Adipocyte (in vitro differentiated cells): ENCODE data around the gene BRINP3.

ENCODE experiments used
- DNase-seq: peaks from one replicate; pipeline ENCODE4 v3.0.0-alpha.2; 2015; ENCODE audit warnings: low read depth
- H3K27me3 ChIP-seq: replicated peaks from 2 replicates; pipeline ENCODE4 v1.7.0; 2013; ENCODE audit warnings: mild to moderate bottlenecking, low read length, moderate library complexity; ENCODE audit not compliant: control insufficient read depth, insufficient read depth
- H3K36me3 ChIP-seq: 2 replicates; pipeline ENCODE4 v1.7.0; 2013; ENCODE audit warnings: low read length, mild to moderate bottlenecking, moderate library complexity; ENCODE audit not compliant: control insufficient read depth, insufficient read depth, severe bottlenecking
- H3K4me1 ChIP-seq: 2 replicates; pipeline ENCODE4 v1.7.0; 2013; ENCODE audit warnings: mild to moderate bottlenecking, low read length, moderate library complexity; ENCODE audit not compliant: control insufficient read depth, insufficient read depth
- H3K4me3 ChIP-seq: 2 replicates; pipeline ENCODE4 v1.7.0; 2013; ENCODE audit warnings: mild to moderate bottlenecking, low read length, moderate library complexity
- H3K9ac ChIP-seq: 2 replicates; pipeline ENCODE4 v1.7.0; 2013; ENCODE audit warnings: mild to moderate bottlenecking, low read length, moderate library complexity
- H3K9me3 ChIP-seq: 2 replicates; pipeline ENCODE4 v1.7.0; 2013; ENCODE audit warnings: mild to moderate bottlenecking, low read length, moderate library complexity; ENCODE audit not compliant: control insufficient read depth

BRINP3 gene

GRCh38 chr1:190323530-190323929 lies 154.1 kb downstream of the BRINP3 start:
- no peak for DNase-seq
- H3K27me3 ChIP-seq = no peaks in the 10 kb centered on the region
- H3K36me3 ChIP-seq = no peaks in the 10 kb centered on the region
- H3K4me3 ChIP-seq = no peak overlapping the region
- no peak overlapping the region for H3K9ac ChIP-seq
- H3K4me1 ChIP-seq = no peaks in the 10 kb centered on the region
- H3K9me3 ChIP-seq = no peaks in the 10 kb centered on the region

- no peak for DNase-seq
- Histone ChIP-seq H3K27me3 (no peaks in the 10 kb centered on the region), H3K9ac (no peak overlapping the region), H3K4me1 (no peaks in the 10 kb centered on the region), H3K36me3 (no peaks in the 10 kb centered on the region), H3K9me3 (no peaks in the 10 kb centered on the region), H3K4me3 (no peak overlapping the region)
Observed at GRCh38 chr1:190322274-190322673, 155.4 kb downstream of the BRINP3 start.

GRCh38 chr1:190320952-190321351 lies 156.7 kb downstream of the BRINP3 start:
- no peaks in the 10 kb centered on the region for H3K27me3 ChIP-seq
- H3K4me1 ChIP-seq = no peaks in the 10 kb centered on the region
- H3K9me3 ChIP-seq = no peaks in the 10 kb centered on the region
- peak; percentile 80 for DNase-seq
- H3K4me3 ChIP-seq = no peak overlapping the region
- no peak overlapping the region for H3K9ac ChIP-seq
- no peaks in the 10 kb centered on the region for H3K36me3 ChIP-seq

DNA sequence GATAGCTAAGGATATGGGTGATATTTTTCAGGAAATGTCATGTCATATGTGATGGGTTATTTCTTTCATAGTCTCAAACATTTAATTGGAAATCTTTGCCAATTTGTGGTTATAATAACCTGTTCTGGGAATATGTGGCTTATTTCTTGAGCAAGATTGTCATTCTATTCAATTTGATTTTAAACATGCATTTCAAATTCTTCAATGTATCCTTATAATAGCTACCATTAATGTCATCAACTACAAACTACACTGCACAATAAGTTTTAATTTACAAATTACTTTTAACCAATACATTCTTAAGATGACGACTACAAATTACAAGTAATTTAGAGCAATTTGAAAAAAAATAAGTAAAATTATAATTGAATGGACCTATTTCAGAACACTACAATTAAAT lies 164.9 kb downstream of the BRINP3 start:
- Histone ChIP-seq H3K4me1 (no peaks in the 10 kb centered on the region), H3K4me3 (no peak overlapping the region), H3K9ac (no peak overlapping the region)

DNA sequence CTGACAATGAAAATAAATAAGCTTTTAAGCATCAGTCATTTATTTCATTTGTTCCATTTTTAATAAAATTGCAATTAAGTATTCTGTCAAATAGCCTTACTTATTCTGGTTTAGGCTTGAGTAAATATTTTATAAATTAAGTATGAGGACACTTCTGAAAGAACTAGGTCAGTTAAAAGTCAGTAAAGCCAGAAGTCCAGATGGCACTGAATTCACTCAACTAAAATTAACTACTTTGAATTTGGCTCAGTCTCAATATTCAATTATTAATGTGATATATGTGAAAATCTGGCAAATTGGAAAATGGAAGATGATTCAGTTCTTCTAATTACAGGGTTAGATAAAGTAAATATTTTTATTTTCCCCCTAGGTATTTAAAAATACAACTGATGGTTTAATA lies 174.2 kb downstream of the BRINP3 start:
- Histone ChIP-seq H3K27me3 (no peaks in the 10 kb centered on the region), H3K9me3 (no peaks in the 10 kb centered on the region)

More for the DNA sequence above, 164.9 kb downstream of the BRINP3 start:
- Histone ChIP-seq H3K27me3 (no peaks in the 10 kb centered on the region), H3K36me3 (no peaks in the 10 kb centered on the region), H3K9me3 (no peaks in the 10 kb centered on the region)
- no peak for DNase-seq

GRCh38 chr1:190296453-190296852 lies 181.2 kb downstream of the BRINP3 start:
- H3K36me3 ChIP-seq = no peaks in the 10 kb centered on the region
- no peak for DNase-seq
- H3K4me1 ChIP-seq = no peaks in the 10 kb centered on the region
- no peak overlapping the region for H3K9ac ChIP-seq
- H3K27me3 ChIP-seq = no peaks in the 10 kb centered on the region
- H3K9me3 ChIP-seq = peaks cover 3% of the 10 kb centered on the region
- H3K4me3 ChIP-seq = no peak overlapping the region

More for the DNA sequence above, 174.2 kb downstream of the BRINP3 start:
- Histone ChIP-seq H3K4me3 (no peak overlapping the region), H3K36me3 (no peaks in the 10 kb centered on the region), H3K4me1 (no peaks in the 10 kb centered on the region), H3K9ac (no peak overlapping the region)
- no peak for DNase-seq

DNA sequence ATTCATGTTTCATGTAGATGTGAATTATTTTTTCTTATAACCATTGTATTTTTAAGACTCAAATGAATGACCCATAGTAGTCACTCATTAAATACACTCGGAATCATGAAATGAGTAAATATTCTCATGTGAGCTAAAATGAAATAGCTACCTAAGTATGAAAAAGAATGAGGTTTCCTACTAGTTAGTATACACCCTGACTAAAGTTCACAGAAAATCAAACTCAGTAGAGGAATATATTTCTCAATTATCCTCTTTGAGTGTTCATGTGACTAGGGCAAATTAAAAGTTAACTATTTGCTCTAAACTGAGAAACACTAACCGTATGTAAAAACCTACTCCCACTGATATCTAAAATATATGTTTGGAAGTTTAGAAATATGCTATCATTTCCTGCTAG lies 187.8 kb downstream of the BRINP3 start:
- Histone ChIP-seq H3K36me3 (no peaks in the 10 kb centered on the region), H3K9ac (no peak overlapping the region), H3K9me3 (no peaks in the 10 kb centered on the region), H3K4me3 (no peak overlapping the region), H3K4me1 (no peaks in the 10 kb centered on the region), H3K27me3 (no peaks in the 10 kb centered on the region)
- no peak for DNase-seq

DNA sequence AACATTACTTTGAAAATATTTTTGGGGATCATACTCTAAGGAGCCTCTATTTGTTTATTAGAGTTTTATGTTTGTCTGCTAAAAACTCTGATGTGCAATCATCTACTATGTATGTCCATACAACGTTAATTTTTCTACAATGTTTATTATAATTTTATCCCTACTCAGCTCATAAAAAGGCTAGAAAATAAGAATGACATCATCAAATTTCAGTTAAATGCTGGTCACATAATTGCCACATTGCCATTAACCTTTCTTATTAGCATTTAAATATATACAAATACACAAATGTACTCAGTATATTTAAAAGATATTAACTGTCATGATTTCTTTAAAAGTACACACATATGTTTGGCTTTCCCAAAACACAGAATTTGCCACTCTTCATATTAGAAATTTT lies 191.6 kb downstream of the BRINP3 start:
- H3K4me3 ChIP-seq = no peak overlapping the region
- no peaks in the 10 kb centered on the region for H3K36me3 ChIP-seq
- no peaks in the 10 kb centered on the region for H3K9me3 ChIP-seq
- no peak overlapping the region for H3K9ac ChIP-seq
- DNase-seq = no peak
- no peaks in the 10 kb centered on the region for H3K4me1 ChIP-seq
- H3K27me3 ChIP-seq = no peaks in the 10 kb centered on the region

GRCh38 chr1:190277107-190277506 lies 200.6 kb downstream of the BRINP3 start:
- no peak overlapping the region for H3K9ac ChIP-seq
- H3K4me1 ChIP-seq = no peaks in the 10 kb centered on the region
- H3K4me3 ChIP-seq = no peak overlapping the region
- H3K9me3 ChIP-seq = no peaks in the 10 kb centered on the region
- H3K27me3 ChIP-seq = no peaks in the 10 kb centered on the region
- no peak for DNase-seq
- no peaks in the 10 kb centered on the region for H3K36me3 ChIP-seq

- Histone ChIP-seq H3K4me3 (no peak overlapping the region), H3K36me3 (no peaks in the 10 kb centered on the region)
Observed at GRCh38 chr1:190274721-190275120, 202.9 kb downstream of the BRINP3 start.

DNA sequence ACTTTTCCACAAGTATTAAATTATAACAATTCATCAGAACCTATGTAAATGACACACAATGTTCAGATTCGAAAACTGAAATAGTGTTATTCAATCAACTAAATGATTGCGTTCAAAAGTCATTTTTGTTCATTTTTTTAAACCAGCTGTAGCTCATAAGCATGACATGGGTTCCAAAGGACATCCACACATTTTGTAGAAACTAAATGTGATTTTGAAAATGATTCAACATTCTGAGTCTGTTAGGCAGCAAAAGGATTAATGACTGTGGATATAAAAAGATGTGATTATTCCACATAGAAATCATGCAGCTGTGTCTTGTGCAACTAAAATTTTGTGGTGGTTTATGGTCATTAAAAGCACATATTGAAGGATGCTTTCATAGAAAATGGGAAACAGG lies 204.5 kb downstream of the BRINP3 start:
- no peaks in the 10 kb centered on the region for H3K9me3 ChIP-seq
- no peaks in the 10 kb centered on the region for H3K4me1 ChIP-seq
- H3K4me3 ChIP-seq = no peak overlapping the region
- no peak overlapping the region for H3K9ac ChIP-seq
- H3K36me3 ChIP-seq = no peaks in the 10 kb centered on the region
- H3K27me3 ChIP-seq = no peaks in the 10 kb centered on the region
- DNase-seq = no peak

More at GRCh38 chr1:190274721-190275120, 202.9 kb downstream of the BRINP3 start:
- no peaks in the 10 kb centered on the region for H3K4me1 ChIP-seq
- H3K27me3 ChIP-seq = no peaks in the 10 kb centered on the region
- H3K9me3 ChIP-seq = no peaks in the 10 kb centered on the region
- DNase-seq = peak; percentile 43
- no peak overlapping the region for H3K9ac ChIP-seq

DNA sequence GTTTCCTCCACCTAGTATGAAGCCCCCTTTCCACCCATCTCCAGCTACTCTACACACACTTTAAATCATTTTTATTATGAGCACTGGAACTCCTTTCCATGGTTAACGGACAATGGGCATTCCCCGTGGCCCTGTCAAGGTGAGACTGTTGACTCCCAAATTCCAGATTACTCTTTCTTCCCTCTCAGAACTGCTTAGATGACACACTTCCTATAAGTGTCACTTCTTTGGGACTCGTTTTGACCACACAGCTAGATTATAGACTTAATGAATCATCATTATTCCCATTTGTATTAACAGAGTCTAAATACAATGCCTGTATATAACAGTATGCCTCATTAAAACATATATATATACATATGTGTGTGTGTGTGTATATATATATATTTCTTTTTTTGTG lies 215.1 kb downstream of the BRINP3 start:
- H3K9ac ChIP-seq = no peak overlapping the region
- no peak overlapping the region for H3K4me3 ChIP-seq
- no peaks in the 10 kb centered on the region for H3K27me3 ChIP-seq
- H3K36me3 ChIP-seq = no peaks in the 10 kb centered on the region
- no peaks in the 10 kb centered on the region for H3K4me1 ChIP-seq
- no peaks in the 10 kb centered on the region for H3K9me3 ChIP-seq
- DNase-seq = no peak
